ENCODE measurements around the gene MGP. TPM values are rescaled to one million over a fixed set of nuclear protein-coding genes. Genes with fewer than 3 reads are reported as not detected.

MGP gene
- total RNA-seq, 2 experiments from 2014 or later = 1.3 to 1.8 TPM

DNA sequence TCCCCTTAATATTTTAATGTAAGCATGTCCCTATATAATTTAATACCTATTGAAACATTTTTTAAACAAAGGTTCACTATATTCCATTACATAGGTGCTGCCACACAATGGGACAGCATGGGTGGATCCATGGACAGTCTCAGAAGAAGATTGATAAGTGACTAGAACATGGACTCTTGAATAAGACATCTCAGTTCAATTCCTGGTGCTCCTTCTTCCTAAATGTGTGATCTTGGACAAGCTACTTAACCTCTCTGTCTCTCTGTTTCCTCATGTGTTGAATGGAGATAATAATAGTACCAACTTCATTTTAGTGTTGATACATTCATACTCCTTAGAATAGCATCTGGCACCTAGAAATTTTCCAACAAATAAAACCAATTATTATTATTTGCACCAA lies 41.3 kb downstream of the MGP start:
- no peaks in the 10 kb centered on the region for H3K36me3 ChIP-seq (ENCODE audit: insufficient read depth, low read length)
- CTCF ChIA-PET = interaction anchor here (0.6 to 1.7 kb wide), 2 partner anchors 139 to 151 kb away, joined by 3 to 5 read pairs; no protein-coding TSS in a partner anchor
- H3K36me3 Mint-ChIP-seq (ENCODE audit: low read depth) = no peaks in the 10 kb centered on the region
- DNase-seq (no peak), ATAC-seq (ENCODE audit: poor library complexity) (no peak)
- no peaks in the 10 kb centered on the region for H3K9me3 Mint-ChIP-seq
- H3K4me1 Mint-ChIP-seq (ENCODE audit: low read depth) = peaks cover 9% of the 10 kb centered on the region
- H3K4me3 ChIP-seq (ENCODE audit: low read length) = no peak overlapping the region
- no peak overlapping the region for H3K27ac Mint-ChIP-seq
- POLR2A ChIA-PET = interaction anchor here (1.4 kb wide), 1 partner anchor 151 kb away, joined by 6 read pairs; no protein-coding TSS in a partner anchor
- intact Hi-C loops (cut with DNase I, micrococcal nuclease) = loop anchor here (2.0 kb wide), 3 partner anchors 122 to 424 kb away; partner anchors contain the start of gene RERG (in 2 of the 2)
- no peak overlapping the region for H3K4me3 Mint-ChIP-seq
- H3K4me1 ChIP-seq (ENCODE audit: insufficient read depth, low read length) = peaks cover 3% of the 10 kb centered on the region
- TF ChIP-seq, protein P1, sequence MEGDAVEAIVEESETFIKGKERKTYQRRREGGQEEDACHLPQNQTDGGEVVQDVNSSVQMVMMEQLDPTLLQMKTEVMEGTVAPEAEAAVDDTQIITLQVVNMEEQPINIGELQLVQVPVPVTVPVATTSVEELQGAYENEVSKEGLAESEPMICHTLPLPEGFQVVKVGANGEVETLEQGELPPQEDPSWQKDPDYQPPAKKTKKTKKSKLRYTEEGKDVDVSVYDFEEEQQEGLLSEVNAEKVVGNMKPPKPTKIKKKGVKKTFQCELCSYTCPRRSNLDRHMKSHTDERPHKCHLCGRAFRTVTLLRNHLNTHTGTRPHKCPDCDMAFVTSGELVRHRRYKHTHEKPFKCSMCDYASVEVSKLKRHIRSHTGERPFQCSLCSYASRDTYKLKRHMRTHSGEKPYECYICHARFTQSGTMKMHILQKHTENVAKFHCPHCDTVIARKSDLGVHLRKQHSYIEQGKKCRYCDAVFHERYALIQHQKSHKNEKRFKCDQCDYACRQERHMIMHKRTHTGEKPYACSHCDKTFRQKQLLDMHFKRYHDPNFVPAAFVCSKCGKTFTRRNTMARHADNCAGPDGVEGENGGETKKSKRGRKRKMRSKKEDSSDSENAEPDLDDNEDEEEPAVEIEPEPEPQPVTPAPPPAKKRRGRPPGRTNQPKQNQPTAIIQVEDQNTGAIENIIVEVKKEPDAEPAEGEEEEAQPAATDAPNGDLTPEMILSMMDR (IDR thresholded peaks at IDR 0.05) = no peak
- peaks cover 6% of the 10 kb centered on the region for H3K27me3 Mint-ChIP-seq
- no peak overlapping the region for H3K27ac ChIP-seq (ENCODE audit: low read depth in 1 of 2, low read length in 2 of 2)
- H3K9me3 ChIP-seq (ENCODE audit: control insufficient read depth in 1 of 2, insufficient read depth in 1 of 2, low read length in 2 of 2) = no peaks in the 10 kb centered on the region
- no peaks in the 10 kb centered on the region for H3K27me3 ChIP-seq (ENCODE audit: control insufficient read depth in 1 of 2, insufficient read depth in 2 of 2, low read length in 2 of 2)

DNA sequence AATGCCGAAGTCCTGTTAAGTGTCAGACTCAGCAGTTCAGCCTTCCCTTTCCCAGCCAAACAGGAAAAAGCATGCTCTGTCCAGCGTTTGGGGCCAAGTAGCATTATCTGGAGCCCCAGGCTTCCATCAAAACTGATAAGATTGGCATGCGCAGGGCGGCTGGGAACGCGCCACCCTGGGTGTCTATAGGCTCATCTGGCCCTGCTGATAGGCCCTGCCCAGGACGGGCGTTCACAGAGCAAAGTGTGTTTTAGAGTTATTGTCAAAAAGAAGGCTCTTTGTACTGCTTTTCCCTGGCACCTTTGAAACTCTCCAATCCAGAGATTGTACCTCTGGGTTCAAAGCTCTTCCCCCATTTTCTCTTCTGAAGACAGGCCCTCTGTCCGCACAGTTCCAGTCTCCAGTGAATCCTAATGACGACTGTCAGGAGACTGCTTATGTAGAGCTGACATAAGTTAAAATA lies 42.2 kb downstream of the MGP start, which contains the start of gene ART4:
Gene ART4 (minus strand): TSS at position 102 of the 463 bp plus-strand sequence. CDS start 413 bp downstream, outside the sequence.
- DNase-seq = no peak
- Mint-ChIP-seq H3K4me1 (ENCODE audit: low read depth) (peaks cover 9% of the 10 kb centered on the region), H3K27me3 (peaks cover 11% of the 10 kb centered on the region), H3K27ac (no peak within 1 kb of the TSS), H3K4me3 (no peak within 1 kb of the TSS), H3K36me3 (ENCODE audit: low read depth) (no peaks in the 10 kb centered on the region), H3K9me3 (no peaks in the 10 kb centered on the region)
- intact Hi-C loops (cut with DNase I, micrococcal nuclease) = no loop called here
- ATAC-seq (ENCODE audit: poor library complexity) = no peak
- Histone ChIP-seq H3K9me3 (ENCODE audit: control insufficient read depth in 1 of 2, insufficient read depth in 1 of 2, low read length in 2 of 2) (no peaks in the 10 kb centered on the region), H3K36me3 (ENCODE audit: insufficient read depth, low read length) (no peaks in the 10 kb centered on the region), H3K4me1 (ENCODE audit: insufficient read depth, low read length) (peaks cover 3% of the 10 kb centered on the region), H3K27me3 (ENCODE audit: control insufficient read depth in 1 of 2, insufficient read depth in 2 of 2, low read length in 2 of 2) (no peaks in the 10 kb centered on the region), H3K4me3 (ENCODE audit: low read length) (no peak within 1 kb of the TSS), H3K27ac (ENCODE audit: low read depth in 1 of 2, low read length in 2 of 2) (no peak within 1 kb of the TSS)
- POLR2A ChIA-PET = interaction anchor here (1.4 kb wide), 1 partner anchor 152 kb away, joined by 6 read pairs; no protein-coding TSS in a partner anchor
- CTCF ChIA-PET = interaction anchor here (1.7 kb wide), 1 partner anchor 152 kb away, joined by 5 read pairs; no protein-coding TSS in a partner anchor
- TF ChIP-seq, protein P1 (IDR thresholded peaks at IDR 0.05) = no peak

DNA sequence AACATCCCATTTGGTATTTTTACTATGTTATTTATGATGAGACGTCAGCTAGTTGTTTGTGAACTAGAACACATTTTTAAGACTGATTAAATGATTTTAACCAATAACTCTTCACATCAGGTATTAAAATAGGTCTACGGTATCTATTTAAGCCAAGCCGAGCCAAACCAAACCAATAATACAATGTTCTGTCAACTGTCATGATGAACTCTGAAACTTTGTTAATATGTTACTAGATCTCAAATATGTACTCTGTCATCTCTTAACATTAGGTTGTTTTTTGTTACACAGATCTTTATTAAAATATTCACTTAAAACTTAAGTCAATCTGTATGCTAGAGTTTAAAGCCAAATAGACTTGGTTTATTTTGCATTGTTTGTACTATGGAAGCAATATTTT lies 43.3 kb downstream of the MGP start:
- no peaks in the 10 kb centered on the region for H3K36me3 Mint-ChIP-seq (ENCODE audit: low read depth)
- ATAC-seq (ENCODE audit: poor library complexity) (no peak), DNase-seq (no peak)
- Histone ChIP-seq H3K9me3 (ENCODE audit: control insufficient read depth in 1 of 2, insufficient read depth in 1 of 2, low read length in 2 of 2) (no peaks in the 10 kb centered on the region), H3K27ac (ENCODE audit: low read depth in 1 of 2, low read length in 2 of 2) (no peak overlapping the region), H3K36me3 (ENCODE audit: insufficient read depth, low read length) (no peaks in the 10 kb centered on the region), H3K4me1 (ENCODE audit: insufficient read depth, low read length) (peaks cover 3% of the 10 kb centered on the region), H3K4me3 (ENCODE audit: low read length) (no peak overlapping the region), H3K27me3 (ENCODE audit: control insufficient read depth in 1 of 2, insufficient read depth in 2 of 2, low read length in 2 of 2) (no peaks in the 10 kb centered on the region)
- H3K4me3 Mint-ChIP-seq = no peak overlapping the region
- ChIA-PET POLR2A (no interaction called here), CTCF (no interaction called here)
- TF ChIP-seq, protein P1 (IDR thresholded peaks at IDR 0.05) = no peak
- intact Hi-C loops (cut with DNase I, micrococcal nuclease) = no loop called here
- peaks cover 9% of the 10 kb centered on the region for H3K4me1 Mint-ChIP-seq (ENCODE audit: low read depth)
- peaks cover 13% of the 10 kb centered on the region for H3K27me3 Mint-ChIP-seq
- no peak overlapping the region for H3K27ac Mint-ChIP-seq
- H3K9me3 Mint-ChIP-seq = no peaks in the 10 kb centered on the region
